Mesenteric fat pad (tissue), 1 donor: ENCODE measurements around the gene FBN2. TPM values are rescaled to one million over a fixed set of nuclear protein-coding genes. Genes with fewer than 3 reads are reported as not detected.

Experiments
- DNase-seq: peaks from one replicate; pipeline ENCODE4 v3.0.0-alpha.2; 2020; ENCODE audit warnings: low spot score
- total RNA-seq: library from RNA; stranded (reverse); fragmentation: NEBNext Ultra II Directional; extraction: Animal tissue kit (Norgen Biotek cat#: 25700); gene quantifications from one replicate; pipeline ENCODE4 v1.2.1, GENCODE V29; 2021
- donor health status: DM: yes; HTN: yes; CAD: no.

FBN2 gene
- total RNA-seq, 1 donor from 2014 or later: 1.4 TPM

GRCh38 chr5:128318691-128319090 is 219.4 kb downstream of the FBN2 start:
- no peak for DNase-seq

- no peak for DNase-seq
Measured at GRCh38 chr5:128317481-128317880, 220.6 kb downstream of the FBN2 start.

- DNase-seq: no peak
Measured at GRCh38 chr5:128315671-128316070, 222.4 kb downstream of the FBN2 start.

- DNase-seq: no peak
Measured at GRCh38 chr5:128305341-128305740, 232.7 kb downstream of the FBN2 start.

- no peak for DNase-seq
Measured at GRCh38 chr5:128304791-128305190, 233.3 kb downstream of the FBN2 start.

GRCh38 chr5:128304088-128304487 is 234.0 kb downstream of the FBN2 start:
- no peak for DNase-seq

- DNase-seq: no peak
Measured at GRCh38 chr5:128303593-128303992, 234.5 kb downstream of the FBN2 start.

GRCh38 chr5:128300181-128300580 is 237.9 kb downstream of the FBN2 start:
- DNase-seq: no peak

GRCh38 chr5:128290152-128290858 is 247.7 kb downstream of the FBN2 start:
- DNase-seq: no peak

GRCh38 chr5:128287740-128288139 is 250.3 kb downstream of the FBN2 start:
- no peak for DNase-seq

- DNase-seq: no peak
Measured at GRCh38 chr5:128284236-128284635, 253.8 kb downstream of the FBN2 start.

- DNase-seq: no peak
Measured at GRCh38 chr5:128279345-128279744, 258.7 kb downstream of the FBN2 start.

- no peak for DNase-seq
Measured at GRCh38 chr5:128276537-128277216, 261.4 kb downstream of the FBN2 start.

GRCh38 chr5:128274441-128274840 is 263.6 kb downstream of the FBN2 start:
- no peak for DNase-seq

- no peak for DNase-seq
Measured at GRCh38 chr5:128273736-128274135, 264.3 kb downstream of the FBN2 start.

GRCh38 chr5:128271859-128272464 is 266.1 kb downstream of the FBN2 start:
- no peak for DNase-seq

- DNase-seq: no peak
Measured at GRCh38 chr5:128271071-128271470, 267.0 kb downstream of the FBN2 start.

- no peak for DNase-seq
Measured at GRCh38 chr5:128264564-128265360, 273.3 kb downstream of the FBN2 start.

GRCh38 chr5:128263357-128263756 is 274.7 kb downstream of the FBN2 start:
- no peak for DNase-seq

GRCh38 chr5:128262911-128263310 is 275.1 kb downstream of the FBN2 start:
- no peak for DNase-seq

GRCh38 chr5:128259607-128260021 is 278.4 kb downstream of the FBN2 start:
- DNase-seq: no peak

GRCh38 chr5:128258372-128258771 is 279.7 kb downstream of the FBN2 start:
- DNase-seq: no peak
